MM.1S (cell line): ENCODE results near the gene ADARB2.

Experiments
- EZH2 ChIP-seq: fragments of 300-600 bp; sonication (generic); optimal IDR thresholded peaks from 2 replicates; pipeline ENCODE3; 2017; ENCODE audit warnings: low read depth, mild to moderate bottlenecking, antibody characterized with exemption, low read length, mixed read lengths
- EZH2phosphoT487 ChIP-seq: fragments of 300-600 bp; sonication (generic); IDR thresholded peaks from 2 replicates; pipeline ENCODE4 v1.6.1; 2018; ENCODE audit warnings: antibody characterized with exemption, low read length
- TF ChIP-seq, protein P1 (sequence below): fragments of 300-600 bp; sonication (generic); IDR thresholded peaks from 2 replicates; pipeline ENCODE4 v1.5.1; 2016; ENCODE audit warnings: antibody characterized with exemption, low read length, mixed read lengths

DNA sequence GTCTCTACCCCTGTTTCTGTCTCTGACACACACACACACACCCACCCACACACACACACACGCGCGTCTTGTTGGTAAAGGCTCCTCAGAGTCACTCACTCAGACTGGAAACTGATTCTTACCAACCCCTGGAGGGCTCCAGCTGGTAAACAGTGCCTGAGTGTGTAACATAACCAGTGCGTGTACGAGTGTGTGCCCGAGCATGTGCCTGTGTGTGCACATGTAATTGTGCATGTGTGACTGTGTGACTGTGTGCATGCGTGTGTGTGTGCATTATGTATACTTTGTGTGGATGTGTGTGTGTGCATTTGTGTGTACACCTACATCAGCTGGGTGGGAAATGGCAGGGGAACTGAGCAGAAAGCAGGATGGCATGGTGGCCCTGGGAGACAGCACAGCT, 364.0 kb downstream of the ADARB2 start:
- TF ChIP-seq, protein P1, sequence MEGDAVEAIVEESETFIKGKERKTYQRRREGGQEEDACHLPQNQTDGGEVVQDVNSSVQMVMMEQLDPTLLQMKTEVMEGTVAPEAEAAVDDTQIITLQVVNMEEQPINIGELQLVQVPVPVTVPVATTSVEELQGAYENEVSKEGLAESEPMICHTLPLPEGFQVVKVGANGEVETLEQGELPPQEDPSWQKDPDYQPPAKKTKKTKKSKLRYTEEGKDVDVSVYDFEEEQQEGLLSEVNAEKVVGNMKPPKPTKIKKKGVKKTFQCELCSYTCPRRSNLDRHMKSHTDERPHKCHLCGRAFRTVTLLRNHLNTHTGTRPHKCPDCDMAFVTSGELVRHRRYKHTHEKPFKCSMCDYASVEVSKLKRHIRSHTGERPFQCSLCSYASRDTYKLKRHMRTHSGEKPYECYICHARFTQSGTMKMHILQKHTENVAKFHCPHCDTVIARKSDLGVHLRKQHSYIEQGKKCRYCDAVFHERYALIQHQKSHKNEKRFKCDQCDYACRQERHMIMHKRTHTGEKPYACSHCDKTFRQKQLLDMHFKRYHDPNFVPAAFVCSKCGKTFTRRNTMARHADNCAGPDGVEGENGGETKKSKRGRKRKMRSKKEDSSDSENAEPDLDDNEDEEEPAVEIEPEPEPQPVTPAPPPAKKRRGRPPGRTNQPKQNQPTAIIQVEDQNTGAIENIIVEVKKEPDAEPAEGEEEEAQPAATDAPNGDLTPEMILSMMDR: no peak
- TF ChIP-seq EZH2phosphoT487 (no peak), EZH2 (no peak)
